ENCODE measurements around the gene AOAH.

Gene AOAH

DNA sequence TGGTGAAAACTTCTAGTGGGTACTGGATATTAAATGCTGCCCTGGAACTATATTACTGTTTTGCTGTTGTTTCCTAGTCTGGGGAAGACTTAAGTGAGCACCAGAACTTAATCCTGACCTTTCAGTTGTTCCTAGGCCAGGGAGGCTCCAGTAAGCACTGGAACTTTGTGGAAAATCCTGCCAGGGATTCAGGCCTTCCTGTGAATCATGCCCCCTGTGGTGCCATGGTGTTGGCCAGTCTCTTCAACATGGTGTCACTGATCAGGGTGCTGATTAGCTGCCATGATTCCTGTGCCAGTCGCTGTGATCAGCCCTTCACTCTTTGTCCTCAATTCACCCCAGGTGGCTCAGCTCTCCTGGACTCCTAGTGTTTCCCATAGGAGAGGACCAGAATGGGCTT lies 8.5 kb upstream of the AOAH start:
- no peak for DNase-seq (ENCODE audit: low read depth)
- no peak overlapping the region for H3K4me3 ChIP-seq (ENCODE audit: control insufficient read depth, low read depth, low read length)
- TF ChIP-seq, protein P1, sequence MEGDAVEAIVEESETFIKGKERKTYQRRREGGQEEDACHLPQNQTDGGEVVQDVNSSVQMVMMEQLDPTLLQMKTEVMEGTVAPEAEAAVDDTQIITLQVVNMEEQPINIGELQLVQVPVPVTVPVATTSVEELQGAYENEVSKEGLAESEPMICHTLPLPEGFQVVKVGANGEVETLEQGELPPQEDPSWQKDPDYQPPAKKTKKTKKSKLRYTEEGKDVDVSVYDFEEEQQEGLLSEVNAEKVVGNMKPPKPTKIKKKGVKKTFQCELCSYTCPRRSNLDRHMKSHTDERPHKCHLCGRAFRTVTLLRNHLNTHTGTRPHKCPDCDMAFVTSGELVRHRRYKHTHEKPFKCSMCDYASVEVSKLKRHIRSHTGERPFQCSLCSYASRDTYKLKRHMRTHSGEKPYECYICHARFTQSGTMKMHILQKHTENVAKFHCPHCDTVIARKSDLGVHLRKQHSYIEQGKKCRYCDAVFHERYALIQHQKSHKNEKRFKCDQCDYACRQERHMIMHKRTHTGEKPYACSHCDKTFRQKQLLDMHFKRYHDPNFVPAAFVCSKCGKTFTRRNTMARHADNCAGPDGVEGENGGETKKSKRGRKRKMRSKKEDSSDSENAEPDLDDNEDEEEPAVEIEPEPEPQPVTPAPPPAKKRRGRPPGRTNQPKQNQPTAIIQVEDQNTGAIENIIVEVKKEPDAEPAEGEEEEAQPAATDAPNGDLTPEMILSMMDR (conservative IDR thresholded peaks at IDR 0.05; ENCODE audit: control insufficient read depth, insufficient read depth, low read depth, low read length), result no peak

DNA sequence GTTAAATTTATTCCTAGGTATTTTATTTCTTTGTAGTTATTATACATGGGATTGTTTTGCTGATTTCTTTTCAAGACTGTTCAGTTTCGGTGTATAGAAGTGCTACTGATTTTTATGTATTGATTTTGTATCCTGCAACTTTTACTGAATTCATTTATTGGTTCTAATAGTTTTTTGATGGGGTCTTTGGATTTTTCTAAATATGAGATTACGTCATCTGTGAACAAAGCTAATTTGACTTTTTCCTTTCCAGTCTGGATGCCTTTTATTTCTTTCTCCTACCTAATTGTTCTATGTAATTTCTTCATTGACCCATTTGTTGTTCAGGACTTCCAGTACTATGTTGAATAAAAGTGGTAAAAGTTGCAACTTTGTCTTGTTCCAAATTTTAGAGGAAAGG lies 5.8 kb upstream of the AOAH start:
- TF ChIP-seq, protein P1 (conservative IDR thresholded peaks at IDR 0.05; ENCODE audit: control insufficient read depth, insufficient read depth, low read depth, low read length), result no peak

DNA sequence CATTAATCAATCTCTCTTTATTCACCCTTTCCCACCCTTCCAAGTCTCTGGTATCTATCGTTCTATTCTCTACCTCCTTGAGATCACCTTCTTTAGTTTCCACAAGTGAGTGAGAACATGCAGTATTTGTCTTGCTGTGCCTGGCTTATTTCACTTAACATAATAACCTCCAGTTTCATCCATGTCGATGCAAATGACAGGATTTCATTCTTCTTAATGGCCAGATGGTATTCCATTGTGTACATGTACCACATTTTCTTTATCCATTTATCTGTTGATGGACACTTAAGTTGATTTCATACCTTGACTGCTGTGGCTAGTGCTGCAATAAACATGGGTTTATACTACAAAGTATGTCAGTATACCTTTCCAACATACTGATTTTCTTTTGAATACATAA lies 3.8 kb upstream of the AOAH start:
- no peak for DNase-seq (ENCODE audit: low read depth)
- no peak overlapping the region for H3K4me3 ChIP-seq (ENCODE audit: control insufficient read depth, low read depth, low read length)
- TF ChIP-seq, protein P1 (conservative IDR thresholded peaks at IDR 0.05; ENCODE audit: control insufficient read depth, insufficient read depth, low read depth, low read length), result no peak

More for the DNA sequence above, 5.8 kb upstream of the AOAH start:
- H3K4me3 ChIP-seq (ENCODE audit: control insufficient read depth, low read depth, low read length), result no peak overlapping the region
- DNase-seq (ENCODE audit: low read depth), result no peak

DNA sequence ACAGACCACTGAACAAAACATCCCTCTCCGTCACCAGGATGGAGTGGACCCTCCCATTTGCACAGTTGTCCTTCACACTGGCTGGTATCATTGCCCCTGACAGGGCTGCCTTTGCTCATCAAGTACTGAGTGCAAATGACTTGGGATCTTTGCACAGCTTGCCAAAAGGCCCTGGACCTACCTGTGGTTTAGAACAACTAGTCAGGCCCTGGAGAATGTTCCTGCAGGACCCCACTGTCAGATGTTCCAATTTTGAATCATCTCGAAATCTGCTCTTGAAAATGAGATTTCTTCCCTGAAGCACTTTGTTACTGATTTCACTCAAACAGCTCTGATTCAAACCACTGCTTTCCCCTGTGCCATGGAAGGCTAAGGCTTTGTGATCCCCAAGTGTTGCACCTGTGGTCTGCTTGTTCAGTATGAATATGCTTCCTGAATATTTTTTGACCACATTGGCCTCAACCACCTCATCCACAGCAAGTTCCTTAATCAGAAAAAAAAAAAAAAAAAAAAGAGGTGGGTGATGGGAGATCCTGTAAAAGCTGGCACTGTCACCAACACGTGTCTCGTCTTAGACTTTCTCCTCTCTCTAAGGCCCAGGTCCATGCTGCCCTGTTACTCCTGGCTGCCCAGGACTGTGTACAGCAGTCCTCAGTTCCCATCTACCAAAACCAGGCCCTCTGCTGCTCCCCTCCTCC lies 2.7 kb upstream of the AOAH start:
- no peak overlapping the region for H3K4me3 ChIP-seq (ENCODE audit: control insufficient read depth, low read depth, low read length)
- TF ChIP-seq, protein P1 (conservative IDR thresholded peaks at IDR 0.05; ENCODE audit: control insufficient read depth, insufficient read depth, low read depth, low read length), result no peak
- no peak for DNase-seq (ENCODE audit: low read depth)

DNA sequence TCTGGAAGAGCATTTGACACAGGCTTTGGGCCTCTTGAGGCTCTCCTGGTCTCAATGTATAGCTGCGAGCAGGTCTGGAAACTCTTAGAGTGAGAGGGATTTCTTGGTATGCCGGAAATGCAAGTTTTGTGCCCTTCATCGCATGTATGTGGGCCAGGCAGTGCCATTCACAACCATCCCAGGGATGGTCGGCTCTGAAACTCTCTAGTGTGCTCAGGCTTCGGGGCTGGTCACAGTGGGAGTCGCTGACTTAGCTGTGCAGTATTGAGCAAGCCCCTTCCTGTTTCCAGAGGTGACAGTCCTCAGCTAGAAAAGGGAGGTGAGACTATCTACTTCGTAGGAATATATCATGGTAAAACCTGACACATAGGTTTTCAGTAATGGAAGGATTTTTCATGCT lies 2.0 kb upstream of the AOAH start:
- no peak overlapping the region for H3K4me3 ChIP-seq (ENCODE audit: control insufficient read depth, low read depth, low read length)
- DNase-seq (ENCODE audit: low read depth), result no peak
- TF ChIP-seq, protein P1 (conservative IDR thresholded peaks at IDR 0.05; ENCODE audit: control insufficient read depth, insufficient read depth, low read depth, low read length), result no peak

DNA sequence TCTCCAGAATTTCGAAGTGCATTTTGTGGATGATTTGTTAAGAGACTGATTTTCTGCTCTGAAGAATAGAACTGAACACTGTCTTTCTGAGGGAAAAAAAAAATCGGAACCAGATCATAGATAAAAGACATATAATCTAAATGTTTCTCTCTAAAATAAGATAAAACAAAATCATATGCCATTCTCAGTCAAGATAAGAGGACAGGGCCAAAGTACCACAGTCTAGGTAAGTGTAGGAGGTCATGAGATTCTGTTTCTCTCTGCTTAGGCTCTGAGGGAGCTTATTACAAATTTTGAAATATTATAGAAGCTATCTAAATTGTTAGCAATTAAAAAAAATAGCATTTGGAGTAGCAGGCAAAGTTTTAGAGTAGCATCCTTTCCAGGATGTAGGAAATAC lies 702 bp upstream of the AOAH start:
- H3K4me3 ChIP-seq (ENCODE audit: control insufficient read depth, low read depth, low read length), result no peak overlapping the region
- no peak for DNase-seq (ENCODE audit: low read depth)
- TF ChIP-seq, protein P1 (conservative IDR thresholded peaks at IDR 0.05; ENCODE audit: control insufficient read depth, insufficient read depth, low read depth, low read length), result no peak

DNA sequence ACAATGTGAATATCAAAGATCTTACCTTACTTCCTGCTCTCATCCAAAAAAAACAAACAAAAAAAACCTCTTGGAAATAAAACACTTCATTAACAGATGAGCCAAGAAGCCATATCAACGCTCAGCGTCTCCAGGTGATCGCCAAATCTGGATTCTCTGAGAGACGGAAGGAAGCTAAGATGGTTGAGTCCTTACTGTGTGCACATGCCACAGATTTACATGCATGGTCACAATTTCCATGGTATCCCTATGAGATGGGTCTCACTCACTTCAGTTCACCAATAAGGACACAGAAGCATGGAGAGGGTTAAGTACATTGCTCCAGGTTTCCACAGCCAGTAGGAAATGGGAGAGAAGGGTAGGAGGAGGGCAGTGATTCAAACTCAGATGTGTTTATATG lies 1.0 kb downstream of the AOAH start:
- TF ChIP-seq, protein P1 (conservative IDR thresholded peaks at IDR 0.05; ENCODE audit: control insufficient read depth, insufficient read depth, low read depth, low read length), result no peak
- no peak overlapping the region for H3K4me3 ChIP-seq (ENCODE audit: control insufficient read depth, low read depth, low read length)
- DNase-seq (ENCODE audit: low read depth), result no peak

All from fibroblast of mammary gland (primary cell).